HG03378 (cell line): ENCODE results near the gene CHPT1.
"Not testable (repeated sequence)": the region's sequence is repeated elsewhere in the genome, so short reads cannot be mapped to it uniquely, and the experiment has no call there.

Experiments
- ATAC-seq: cut with Tn5 transposase; IDR thresholded peaks from one replicate; pipeline ENCODE4 v1.9.1; 2021; ENCODE audit warnings: mild to moderate bottlenecking, moderate library complexity; ENCODE audit not compliant: unreplicated experiment

CHPT1 gene

GRCh38 chr12:101697197-101697929, at the start of gene CHPT1:
TSS of gene CHPT1 (plus strand) at chr12:101697640. CDS start at chr12:101697862, 222 bp downstream.
- peak; percentile 59 for ATAC-seq

DNA sequence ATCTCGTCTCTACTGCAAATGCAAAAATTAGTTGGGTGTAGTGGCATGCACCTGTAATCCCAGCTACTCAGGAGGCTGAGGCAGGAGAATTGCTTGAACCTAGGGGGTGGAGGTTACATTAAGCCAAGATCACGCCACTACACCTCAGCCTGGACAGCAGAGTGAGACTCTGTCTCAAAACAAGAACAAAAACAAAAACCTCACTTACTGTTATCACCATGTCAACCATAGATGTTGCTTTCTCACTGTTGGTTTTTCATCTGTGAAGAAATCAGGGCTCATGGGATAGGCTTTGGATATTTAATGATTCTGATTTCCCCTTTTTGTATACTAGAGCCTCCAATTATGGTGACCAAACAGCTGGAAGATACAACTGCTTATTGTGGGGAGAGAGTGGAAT, 49.7 kb upstream of the CHPT1 start:
- ATAC-seq = no peak

GRCh38 chr12:101648195-101648594, 49.2 kb upstream of the CHPT1 start:
- ATAC-seq = no peak

- no peak for ATAC-seq
Observed at GRCh38 chr12:101650346-101651117, 46.9 kb upstream of the CHPT1 start.

- no peak for ATAC-seq
Observed at GRCh38 chr12:101653030-101653429, 44.4 kb upstream of the CHPT1 start.

DNA sequence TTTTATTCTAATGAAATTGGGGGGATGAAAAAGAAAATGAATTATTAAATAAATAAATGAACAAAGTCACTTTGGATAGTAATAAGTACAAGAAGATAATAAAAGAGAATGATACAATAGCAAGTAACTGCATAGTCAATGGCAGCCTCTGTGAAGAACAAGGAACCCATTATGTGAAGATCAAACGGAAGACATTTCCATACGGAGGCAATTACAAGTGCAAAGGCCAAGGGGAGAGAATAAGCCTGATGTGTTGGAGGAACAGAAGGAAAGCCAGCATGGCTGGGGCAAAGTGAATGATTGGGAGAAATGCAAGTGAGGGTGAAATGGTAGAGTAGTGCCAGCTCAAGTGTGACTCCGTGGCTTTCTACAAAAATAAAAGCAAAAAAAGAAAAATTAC, 43.9 kb upstream of the CHPT1 start:
- no peak for ATAC-seq

DNA sequence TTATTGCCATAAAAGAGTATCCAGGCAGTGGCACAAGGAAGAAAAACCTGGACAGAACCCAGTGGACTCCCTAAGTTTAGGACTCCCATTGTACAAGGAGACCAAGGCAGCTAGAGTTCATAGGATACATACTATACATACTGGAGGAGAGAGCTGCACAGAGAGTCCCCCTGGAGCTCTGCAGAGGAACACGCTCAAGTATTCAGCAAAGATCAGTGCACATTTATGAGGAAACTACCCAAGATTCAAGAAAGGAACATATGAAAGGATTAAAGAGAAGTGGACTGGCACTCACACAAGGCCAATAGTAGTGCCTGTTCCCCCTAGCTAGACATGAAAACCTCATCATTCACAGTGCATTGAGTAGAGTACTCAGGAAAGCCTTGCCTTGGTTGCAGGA, 43.0 kb upstream of the CHPT1 start:
- no peak for ATAC-seq

DNA sequence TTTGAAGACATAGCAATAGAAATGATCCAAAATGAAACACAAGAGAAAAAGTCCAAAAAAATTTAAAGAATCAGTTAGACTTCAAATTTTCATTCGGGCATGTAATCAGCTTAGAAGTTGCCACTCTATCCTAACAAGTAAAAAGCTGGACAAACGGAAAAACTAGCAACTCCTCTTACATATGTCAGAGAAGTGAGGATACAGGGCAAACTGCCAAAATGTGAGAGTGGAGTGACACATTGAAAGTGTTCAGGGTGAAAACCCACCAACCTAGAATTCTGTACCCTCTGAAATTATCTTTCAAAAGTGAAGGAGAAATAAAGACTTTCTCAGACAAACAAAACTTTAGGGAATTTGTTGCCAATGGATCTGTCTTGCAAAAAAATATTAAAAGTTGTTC, 42.0 kb upstream of the CHPT1 start:
- ATAC-seq = no peak

DNA sequence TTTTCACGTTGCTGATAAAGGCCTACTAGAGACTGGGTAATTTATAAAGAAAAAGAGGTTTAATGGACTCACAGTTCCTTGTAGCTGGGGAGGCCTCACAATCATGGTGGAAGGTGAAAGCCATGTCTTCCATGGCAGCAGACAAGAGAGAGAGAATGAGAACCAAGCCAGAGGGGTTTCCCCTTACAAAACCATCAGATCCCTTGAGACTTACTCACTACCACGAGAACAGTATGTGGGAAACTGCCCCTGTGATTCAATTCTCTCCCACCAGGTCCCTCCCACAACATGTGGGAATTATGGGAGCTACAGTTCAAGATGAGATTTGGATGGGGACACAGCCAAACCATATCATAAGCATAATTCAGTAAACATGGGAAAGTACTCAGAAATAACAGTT, 36.8 kb upstream of the CHPT1 start:
- not testable (repeated sequence) for ATAC-seq

- no peak for ATAC-seq
Observed at GRCh38 chr12:101663298-101663697, 34.1 kb upstream of the CHPT1 start.

DNA sequence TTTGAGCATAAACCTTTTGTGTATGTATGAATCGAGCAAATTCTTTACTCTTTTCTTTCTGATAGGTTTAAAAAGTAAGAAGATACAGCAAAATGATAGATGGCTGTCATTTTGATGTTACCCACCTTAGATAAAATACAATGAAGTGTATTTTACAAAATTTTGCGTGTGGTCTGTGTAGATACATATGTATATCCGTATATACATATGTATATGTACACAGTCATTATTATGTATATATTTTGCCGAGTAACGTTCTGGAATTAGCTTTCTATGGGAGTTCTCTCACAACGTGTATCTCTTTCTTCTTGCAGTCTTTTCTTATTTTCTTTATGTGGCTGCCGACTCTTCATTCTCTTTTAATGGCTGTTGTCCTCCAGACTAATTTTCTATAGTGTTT, 32.4 kb upstream of the CHPT1 start:
- no peak for ATAC-seq

- no peak for ATAC-seq
Observed at GRCh38 chr12:101666052-101666728, 31.2 kb upstream of the CHPT1 start.

- ATAC-seq = no peak
Observed at GRCh38 chr12:101667591-101667990, 29.8 kb upstream of the CHPT1 start.

DNA sequence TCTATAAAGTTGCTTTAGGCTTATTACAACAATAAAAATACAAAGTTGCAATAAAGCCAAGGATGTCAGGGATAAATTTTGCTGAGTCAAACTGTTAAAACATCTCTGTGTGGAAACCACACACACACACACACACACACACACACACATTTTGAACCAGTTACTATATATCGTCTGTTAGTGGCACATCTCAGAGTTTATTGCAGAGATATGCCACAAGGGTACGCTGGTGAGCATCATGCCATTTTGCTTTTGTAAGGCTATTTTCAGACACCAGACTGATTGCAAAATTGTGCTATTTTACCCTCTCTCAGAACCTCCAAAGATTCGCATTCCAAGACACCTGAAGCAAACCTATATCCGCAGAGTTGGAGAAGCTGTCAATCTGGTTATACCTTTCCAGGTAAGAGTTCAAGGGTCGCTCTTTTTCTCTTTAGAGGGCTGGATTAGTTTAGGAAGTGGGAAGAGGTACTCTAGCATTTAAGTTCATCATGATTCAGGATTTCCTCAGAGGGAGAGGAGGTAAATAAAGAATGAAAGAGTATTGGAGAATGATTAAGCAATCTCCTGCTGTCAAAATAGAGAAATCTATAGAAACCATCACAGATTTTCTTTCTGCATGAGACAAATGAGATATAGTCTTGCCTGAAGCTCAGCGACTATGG, 27.3 kb upstream of the CHPT1 start:
- ATAC-seq = no peak

GRCh38 chr12:101671157-101671791, 26.2 kb upstream of the CHPT1 start:
- ATAC-seq = peak; percentile 91

GRCh38 chr12:101671833-101672232, 25.6 kb upstream of the CHPT1 start:
- no peak for ATAC-seq

DNA sequence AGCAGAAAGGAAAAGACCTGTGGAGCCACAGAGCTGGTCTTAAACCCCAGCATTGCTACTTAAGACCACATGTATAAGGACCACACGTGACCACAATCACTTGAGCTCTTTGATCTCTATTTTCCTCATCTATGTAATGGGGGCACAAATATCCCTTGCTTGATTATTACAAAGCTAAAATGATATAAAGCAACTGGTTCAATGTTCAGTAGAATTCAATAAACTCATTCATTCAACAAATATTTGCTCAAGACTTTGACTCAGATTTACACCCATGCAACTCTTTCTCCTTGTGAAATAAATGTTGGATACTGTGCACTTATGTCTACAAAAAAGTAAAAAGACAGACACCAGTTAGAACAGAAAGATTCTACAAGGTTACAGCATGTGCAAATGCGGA, 21.9 kb upstream of the CHPT1 start:
- ATAC-seq = no peak

- ATAC-seq = not testable (repeated sequence)
Observed at GRCh38 chr12:101676497-101676896, 20.9 kb upstream of the CHPT1 start.

DNA sequence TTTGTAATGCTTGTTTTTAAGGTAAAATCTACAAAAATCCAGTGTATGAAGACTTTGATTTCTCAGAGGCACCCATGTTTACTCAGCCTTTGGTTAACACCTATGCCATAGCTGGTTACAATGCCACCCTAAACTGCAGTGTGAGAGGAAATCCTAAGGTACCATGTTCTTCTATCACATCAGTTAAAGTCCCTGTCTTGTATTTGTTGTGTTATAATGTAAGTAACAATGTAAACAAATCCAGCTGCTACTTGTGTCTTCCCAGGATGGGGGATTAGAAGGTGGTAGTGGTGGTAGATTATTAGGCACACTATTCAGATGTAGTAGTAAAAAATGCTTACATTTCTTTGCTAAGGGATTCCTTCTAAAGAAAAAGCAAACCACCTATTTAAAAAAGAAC, 19.4 kb upstream of the CHPT1 start:
- ATAC-seq = no peak

- ATAC-seq = no peak
Observed at GRCh38 chr12:101680240-101680639, 17.2 kb upstream of the CHPT1 start.

DNA sequence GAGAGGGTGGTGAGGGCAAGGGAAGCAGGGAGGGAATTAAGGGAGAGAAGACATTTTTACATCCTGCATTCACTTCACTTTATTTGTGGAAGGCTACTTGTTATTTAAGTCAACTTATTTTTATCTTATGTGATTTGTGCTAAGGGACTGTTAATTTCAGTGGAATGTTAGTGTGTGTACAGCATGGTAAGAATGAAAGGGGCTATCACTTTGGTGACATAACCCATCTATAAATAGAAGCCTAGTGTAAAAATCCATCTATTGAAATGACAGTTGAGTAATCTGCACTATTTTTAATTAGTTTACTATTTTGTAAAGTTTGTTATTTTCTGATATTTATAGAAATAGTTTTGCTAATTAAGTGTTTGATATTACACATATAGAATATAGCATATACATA, 16.8 kb upstream of the CHPT1 start:
- ATAC-seq = no peak
